Adipose tissue (tissue), 3 donors: ENCODE data around the gene MITF. TPM values are rescaled to one million over a fixed set of nuclear protein-coding genes. Genes with fewer than 3 reads are reported as not detected.

Experiments used
- H3K27ac ChIP-seq: one replicate; pipeline ENCODE4 v1.5.1; 2013; ENCODE audit warnings: low read depth, low read length
- WGBS, 3 donors: extraction: QIAGEN DNeasy Blood & Tissue Kit; methylation state at CpG; one replicate each; pipeline ENCODE4 v1.1.7; 2013; 5-methylcytosine and 5-hydroxymethylcytosine counted together
- polyA plus RNA-seq, 3 donors: library from polyadenylated mRNA; stranded (reverse); fragments of 200-250 nt; gene quantifications; one replicate each; pipeline ENCODE4 v1.2.3, GENCODE V29; 2013
- donor health status: healthy with polysubstance abuse.
- donor health status: Bipolar disorder and iron deficiency.
- donor health status: healthy.

The MITF gene
- polyA plus RNA-seq, 3 donors, result 1.6 to 13.3 (median 7.3) TPM

DNA sequence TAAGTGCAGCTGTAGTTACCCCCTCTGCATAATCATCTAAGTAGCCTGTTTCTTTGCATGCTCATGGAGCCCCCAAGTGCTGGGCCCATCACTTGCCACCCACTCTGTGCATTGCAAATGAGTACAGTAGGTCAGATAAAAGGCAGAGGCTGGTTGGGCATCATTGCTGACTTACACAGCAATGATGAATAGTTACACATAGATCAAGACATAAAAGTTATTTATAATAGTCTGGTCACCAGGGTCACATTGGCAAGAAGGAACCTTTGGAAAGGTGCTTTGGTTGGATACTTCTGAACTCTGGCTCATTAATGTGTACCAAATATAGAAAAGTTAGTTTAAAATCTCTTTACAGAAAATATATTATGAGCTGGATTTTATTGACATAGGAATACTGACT is 111.6 kb downstream of the MITF start:
- H3K27ac ChIP-seq, result no peak overlapping the region

DNA sequence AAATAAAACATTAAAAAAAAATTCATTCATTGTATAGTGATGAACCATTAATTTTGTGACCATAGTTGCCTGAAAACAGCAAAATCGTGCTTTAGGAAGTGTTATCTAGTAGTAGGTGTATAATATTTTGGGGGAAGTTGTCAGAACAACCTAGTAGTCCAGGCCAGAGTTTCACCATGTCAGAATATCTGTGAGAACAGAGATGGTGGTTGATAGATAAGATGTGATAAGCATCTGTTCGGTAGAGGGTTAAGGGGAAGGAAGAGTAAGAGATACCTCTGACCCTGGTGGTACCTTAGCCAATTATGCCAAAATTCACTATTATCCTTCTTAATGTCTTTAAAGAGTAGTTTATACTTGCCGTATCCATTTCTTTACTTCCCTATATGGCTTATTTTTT is 113.8 kb downstream of the MITF start:
- no peak overlapping the region for H3K27ac ChIP-seq
- WGBS, 3 donors, result 66 to 86% (median 66%) methylated on average over 3 of the region's 3 CpGs

DNA sequence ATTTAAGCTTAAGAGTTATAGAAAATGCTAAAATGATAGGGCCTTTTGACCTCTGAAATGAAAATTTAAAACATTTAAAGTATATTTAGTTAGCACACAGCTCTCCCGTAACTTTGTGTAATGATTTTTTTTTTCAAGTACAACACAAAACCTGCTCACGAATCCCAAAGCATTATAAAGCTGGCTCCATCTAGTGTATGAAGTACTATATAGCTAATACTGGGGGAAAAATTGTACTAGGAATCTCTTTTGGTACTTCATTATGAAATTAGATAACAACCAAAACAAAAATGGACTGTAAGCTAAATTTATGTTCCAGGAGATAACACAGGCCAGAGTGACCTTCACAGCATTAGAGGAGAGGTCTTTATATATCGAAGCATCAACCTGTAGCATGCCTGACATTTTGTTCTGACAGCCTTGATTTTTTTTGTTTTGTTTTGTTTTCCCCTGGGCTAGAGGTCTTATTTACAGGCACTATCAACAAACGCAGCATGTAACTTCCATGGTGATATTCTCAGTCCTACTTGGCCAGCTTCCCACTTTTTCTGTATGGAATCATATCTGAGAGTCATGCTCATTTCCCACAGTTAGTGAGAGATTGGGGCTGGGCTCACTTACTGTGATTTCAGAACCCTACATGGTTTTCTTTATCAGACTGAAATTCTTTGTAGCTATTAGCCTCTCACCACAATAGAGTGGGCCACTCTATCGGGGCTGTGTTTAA is 116.3 kb downstream of the MITF start:
- no peak overlapping the region for H3K27ac ChIP-seq

DNA sequence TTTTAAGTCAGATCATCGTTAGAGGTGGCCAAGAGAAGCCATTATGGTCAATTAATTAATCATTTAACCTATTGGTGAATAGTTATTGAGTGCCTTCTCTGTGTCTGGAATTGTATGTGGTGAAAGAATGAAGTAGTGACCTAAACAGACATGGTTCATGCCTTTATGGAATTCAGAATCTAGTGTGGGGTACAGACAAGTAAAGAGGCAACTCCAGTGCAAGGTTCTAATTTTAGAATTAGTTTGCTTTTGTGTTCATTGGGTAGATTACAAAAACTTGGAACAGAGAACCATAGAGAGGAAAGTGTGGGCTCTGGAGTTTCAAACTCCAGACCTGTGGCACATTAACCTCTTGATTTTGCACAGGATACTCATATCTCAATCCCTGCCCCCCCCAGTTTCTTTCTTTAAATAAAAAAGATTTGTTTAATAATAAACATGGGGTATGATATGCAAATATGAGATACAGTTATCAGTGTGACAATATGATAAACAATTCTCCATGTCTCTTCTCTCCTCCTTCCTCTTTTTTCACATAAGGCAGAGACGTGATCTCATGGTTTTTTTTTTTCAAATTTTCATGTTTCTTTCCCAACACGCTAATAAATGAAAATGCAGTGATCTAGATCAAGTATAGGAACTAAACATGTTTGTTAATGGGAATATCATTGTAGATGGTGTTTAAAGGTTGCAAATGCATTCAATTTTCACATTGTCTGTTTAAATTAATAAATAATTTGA is 117.9 kb downstream of the MITF start:
- 61 to 69% (median 68%) methylated on average over 3 of the region's 3 CpGs for WGBS, 3 donors

More for the DNA sequence above, 116.3 kb downstream of the MITF start:
- 15 to 51% (median 38%) methylated on average over 5 of the region's 5 CpGs for WGBS, 3 donors

DNA sequence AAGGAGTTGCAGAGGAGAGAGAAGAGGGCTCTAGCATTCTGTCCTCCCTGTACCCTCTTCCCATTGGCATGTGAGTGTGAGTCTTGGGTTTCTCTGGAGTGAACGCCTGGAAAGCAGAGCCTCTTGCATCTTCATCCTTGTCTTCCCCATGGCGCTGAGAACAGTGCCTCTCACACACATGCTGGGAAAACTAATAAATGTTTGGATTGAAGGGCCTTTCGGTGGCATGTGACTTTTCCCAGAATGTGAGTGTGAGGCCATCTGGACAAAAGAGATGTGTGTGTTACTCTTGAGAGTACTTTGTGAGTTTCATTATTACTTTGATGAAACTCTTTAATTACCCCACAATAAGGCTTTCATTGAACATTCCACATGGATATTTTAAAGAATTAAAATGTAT is 122.3 kb downstream of the MITF start:
- no peak overlapping the region for H3K27ac ChIP-seq
- WGBS, 3 donors, result 90 to 94% (median 90%) methylated on average over 3 of the region's 3 CpGs

More for the DNA sequence above, 117.9 kb downstream of the MITF start:
- no peak overlapping the region for H3K27ac ChIP-seq

DNA sequence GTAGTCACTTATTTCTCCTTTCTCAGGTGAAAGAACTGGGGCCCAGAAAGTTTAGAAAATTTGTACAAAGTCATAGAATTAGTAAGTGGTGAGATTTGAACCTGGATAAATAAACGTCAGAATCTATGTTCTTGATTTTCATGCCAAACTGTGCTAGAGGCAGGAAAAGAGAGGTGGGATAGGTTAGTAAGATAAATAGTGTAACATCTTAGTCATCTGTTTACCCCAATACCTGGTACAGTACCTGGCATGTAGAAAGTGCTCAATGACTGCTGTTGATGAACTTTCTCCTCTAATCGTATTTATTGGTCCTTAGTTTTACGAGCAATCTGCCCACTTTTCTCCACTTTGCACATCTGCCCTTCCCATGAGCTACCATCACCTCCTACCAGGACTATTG is 124.9 kb downstream of the MITF start:
- H3K27ac ChIP-seq, result no peak overlapping the region
- WGBS, 3 donors, result 88 to 96% (median 92%) methylated on average over 3 of the region's 3 CpGs

DNA sequence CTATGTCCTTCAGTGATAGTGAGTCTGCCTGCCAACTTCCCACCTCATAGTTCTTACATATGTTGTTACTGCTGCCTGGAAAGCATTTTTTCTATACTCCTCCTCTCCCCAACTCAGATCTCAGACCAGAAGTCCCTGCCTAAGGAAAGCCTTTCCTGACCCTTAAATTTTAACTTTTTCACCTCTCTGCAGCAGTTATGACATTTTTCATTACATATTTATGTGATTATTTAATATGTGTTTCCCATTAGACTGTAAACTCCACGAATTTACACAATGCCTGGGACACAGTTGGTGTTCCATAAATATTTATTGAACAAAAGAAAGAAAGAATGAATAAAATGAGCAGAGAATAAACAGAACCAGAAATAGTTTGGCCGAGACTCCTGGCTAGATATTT is 125.5 kb downstream of the MITF start:
- H3K27ac ChIP-seq, result no peak overlapping the region
- 44 to 78% (median 76%) methylated on average over 2 of the region's 2 CpGs for WGBS, 3 donors

DNA sequence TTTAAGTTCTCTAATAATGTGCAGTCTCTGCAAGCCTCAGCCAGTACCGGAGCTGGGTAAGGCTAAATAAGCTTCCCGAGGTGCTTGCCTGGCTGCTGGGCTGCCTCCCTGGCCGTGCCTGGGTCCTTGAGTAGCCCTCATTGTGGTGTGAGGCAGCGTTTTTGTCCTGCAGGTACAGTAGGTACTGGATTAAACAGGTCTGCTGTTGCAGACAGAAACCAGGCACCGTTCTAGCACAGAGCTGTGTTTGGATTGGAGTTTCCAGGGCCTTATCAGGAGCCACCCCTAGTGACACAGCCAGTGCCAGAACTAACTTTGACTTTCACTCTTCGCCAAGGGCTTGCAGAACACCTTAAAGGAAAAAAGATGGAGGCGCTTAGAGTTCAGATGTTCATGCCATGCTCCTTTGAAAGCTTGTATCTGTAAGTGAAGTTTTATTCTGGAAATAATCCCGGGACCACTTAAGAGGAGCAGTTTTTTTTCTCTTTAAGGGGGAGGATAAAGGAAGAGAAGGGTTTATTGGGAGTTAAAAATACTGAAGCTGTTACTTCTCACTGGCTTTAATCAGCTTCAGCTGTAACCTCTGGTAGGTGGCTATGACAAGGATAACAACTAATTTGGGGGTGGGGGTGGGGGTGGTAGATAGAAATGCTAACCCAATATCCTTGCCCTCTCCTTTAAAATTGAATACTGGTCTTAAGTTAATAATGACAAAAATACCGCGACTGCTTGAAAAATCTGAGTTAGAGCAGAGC is 126.8 kb downstream of the MITF start:
- WGBS, 3 donors, result 13 to 57% (median 50%) methylated on average over 10 of the region's 10 CpGs
- no peak overlapping the region for H3K27ac ChIP-seq

DNA sequence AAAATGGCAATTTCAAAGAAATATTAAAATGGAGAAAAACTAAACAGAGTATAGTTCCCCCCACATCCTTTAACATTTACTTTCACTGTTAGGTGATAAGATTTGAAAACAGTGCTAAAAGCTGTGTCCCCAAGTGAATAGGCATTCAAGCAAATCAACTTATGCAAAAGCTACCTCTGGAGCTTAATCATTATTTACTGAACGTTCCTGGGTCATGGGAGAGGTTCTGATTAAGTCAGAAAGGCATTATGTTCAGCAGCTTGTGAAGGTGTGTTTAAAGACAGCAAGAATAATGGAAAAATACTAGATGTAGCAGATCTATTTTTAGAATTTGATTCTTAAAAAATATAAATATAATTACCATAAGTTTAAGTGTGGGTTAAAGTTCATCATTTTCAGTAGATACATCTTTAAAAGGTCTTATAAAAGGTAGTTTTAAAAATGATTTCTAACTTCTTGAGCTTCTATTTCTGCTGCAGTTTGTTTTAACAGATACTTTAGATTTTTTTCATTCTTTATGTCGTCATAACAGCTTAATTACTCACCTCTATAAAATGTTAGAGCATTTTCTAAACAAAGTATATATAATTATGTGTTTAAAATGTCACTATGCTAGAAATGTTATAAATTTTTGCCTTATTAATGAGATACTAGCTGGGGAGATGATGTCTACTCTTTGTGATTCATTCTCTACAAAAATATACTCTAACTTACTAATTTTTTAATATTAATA is 127.9 kb downstream of the MITF start:
- 27 to 65% (median 45%) methylated on average over 2 of the region's 2 CpGs for WGBS, 3 donors
- no peak overlapping the region for H3K27ac ChIP-seq

DNA sequence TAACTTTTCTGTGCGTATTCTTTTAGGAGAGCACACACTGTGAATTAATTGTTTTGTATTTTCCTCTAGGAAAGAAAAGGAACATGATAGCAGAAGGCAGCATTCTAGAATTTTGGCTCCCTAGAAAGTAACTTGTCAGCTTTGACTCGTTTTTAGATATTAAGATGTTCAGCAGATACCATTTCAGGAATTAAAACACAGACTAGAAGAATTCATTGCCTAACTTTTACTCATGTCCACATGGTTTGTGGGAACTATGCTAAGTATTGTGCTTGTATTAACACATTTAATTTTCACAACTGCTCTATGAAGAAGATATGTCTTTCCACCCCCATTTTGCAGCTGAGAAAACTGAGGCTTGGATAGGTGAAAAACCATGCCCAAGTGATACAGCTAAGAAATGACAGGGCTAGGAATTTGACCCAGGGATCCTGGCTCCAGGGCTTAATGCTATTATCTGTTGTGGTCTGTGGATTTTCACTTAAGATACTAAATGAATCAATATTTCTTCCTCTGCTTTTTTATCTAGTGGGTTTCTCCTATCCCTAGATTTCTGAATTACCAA is 128.8 kb downstream of the MITF start:
- 58 to 73% (median 70%) methylated on average over 2 of the region's 2 CpGs for WGBS, 3 donors

DNA sequence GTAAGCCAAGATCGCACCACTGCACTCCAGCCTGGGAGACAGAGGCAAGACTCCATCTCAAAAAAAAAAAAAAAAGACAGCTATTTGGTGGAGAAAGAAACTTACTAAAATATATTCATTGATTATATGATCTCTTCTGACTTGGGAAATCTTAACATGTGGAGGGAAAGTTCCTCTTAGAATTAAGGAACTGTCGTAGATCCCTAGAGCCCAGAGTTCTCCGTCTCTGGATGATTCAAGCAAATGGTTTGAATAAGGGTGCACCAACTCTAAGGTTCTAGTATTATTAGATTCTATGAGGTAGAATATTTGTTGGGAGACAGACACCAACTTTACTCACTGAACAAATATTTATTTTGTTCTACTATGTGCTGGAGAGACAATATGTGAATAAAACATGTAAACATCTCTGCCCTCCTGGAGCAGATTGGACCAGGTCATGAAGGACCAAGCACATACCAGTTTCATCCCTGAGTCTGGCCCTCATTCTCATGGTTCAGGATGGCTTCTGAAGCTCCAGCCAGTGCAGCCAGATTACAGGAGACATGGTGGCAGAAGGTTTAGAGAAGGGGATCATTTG is 129.7 kb downstream of the MITF start:
- WGBS, 3 donors, result 87 to 92% (median 92%) methylated on average over 3 of the region's 3 CpGs
- H3K27ac ChIP-seq, result no peak overlapping the region

More for the DNA sequence above, 128.8 kb downstream of the MITF start:
- H3K27ac ChIP-seq, result no peak overlapping the region

DNA sequence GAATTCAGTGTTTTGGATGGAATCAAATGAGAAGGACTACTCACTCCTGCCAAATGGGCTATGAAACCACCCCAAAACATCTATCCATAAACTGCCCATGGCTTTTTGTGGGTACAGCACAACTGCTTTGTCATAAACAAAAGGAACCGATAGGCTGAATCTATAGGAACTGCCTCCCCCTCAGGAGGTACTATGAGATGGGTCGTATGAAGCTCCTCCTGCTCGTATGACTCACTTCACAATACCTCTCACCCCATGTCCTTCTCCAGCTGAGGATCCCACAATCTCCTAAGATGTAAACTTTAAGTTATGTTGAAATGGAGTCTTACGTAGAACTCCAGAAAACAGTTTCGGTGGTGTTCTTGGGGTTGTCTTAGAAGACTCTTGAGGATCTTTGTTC is 130.4 kb downstream of the MITF start:
- no peak overlapping the region for H3K27ac ChIP-seq
- 92 to 94% (median 93%) methylated on average over 5 of the region's 5 CpGs for WGBS, 3 donors

DNA sequence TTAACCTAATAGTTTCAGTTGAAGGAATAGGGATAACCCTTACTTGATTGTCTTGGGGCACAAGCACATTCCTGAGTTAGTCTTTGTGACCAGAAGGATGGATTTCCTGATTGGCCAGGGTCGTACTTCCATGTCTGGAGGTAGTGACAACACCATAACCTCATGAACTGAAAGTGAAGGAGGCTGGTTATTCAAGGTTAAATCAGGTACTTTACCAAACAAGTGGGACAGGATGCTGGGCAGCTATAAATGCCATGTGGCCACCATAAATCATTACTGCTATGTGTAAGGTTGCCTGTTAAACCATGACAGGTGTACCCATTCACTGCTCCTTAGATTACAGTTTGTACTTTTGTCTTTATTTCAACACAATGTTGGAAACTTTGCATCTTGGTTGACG is 132.0 kb downstream of the MITF start:
- H3K27ac ChIP-seq, result no peak overlapping the region
- 80 to 89% (median 84%) methylated on average over 2 of the region's 2 CpGs for WGBS, 3 donors

DNA sequence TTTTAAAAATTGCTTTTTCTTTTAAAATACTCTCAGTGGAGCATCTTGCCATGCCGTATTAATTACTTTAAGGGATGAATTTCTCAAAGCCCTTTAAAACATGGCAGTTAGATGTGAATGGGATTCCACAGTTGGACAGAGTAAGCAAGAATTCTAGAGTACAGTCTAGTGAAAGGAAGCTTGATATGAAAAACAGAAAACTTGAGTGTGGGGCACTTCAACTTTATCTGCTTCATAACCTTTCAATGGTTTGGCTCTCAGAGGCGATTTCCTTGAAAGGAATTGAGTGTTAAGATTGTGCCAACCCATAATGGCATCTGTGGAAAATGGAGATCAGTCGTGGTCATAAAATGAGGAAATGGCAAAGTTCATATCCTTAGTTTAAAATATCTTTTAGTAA is 132.6 kb downstream of the MITF start:
- H3K27ac ChIP-seq, result no peak overlapping the region
- 60 to 82% (median 65%) methylated on average over 3 of the region's 3 CpGs for WGBS, 3 donors

DNA sequence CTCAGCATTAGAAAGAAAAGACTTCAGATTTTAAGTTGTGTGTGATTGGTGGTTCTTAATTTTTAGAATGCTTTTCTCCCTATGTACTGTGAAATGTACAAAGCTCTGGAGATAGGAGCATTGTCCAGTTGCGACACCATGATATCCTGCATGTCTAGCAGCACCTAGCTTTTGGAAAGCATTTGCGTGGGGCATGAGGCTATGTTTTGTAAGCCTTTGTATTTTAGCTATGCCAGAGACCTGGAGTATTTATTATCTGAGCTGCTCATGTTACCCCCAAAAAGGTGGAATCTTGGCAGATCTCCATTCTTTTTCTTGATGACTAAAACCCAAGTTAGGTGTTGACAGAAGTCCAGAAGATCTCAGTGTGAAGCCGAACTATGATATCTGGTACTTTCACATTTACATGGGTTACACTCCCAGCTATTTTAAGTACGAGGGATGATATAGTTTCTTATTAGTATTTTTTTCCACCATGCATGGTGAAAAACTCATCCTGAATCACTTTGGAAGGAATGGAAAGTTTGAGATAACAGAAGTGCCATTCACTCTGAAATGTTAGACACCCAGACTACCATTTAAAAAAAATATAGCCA is 133.6 kb downstream of the MITF start:
- no peak overlapping the region for H3K27ac ChIP-seq

DNA sequence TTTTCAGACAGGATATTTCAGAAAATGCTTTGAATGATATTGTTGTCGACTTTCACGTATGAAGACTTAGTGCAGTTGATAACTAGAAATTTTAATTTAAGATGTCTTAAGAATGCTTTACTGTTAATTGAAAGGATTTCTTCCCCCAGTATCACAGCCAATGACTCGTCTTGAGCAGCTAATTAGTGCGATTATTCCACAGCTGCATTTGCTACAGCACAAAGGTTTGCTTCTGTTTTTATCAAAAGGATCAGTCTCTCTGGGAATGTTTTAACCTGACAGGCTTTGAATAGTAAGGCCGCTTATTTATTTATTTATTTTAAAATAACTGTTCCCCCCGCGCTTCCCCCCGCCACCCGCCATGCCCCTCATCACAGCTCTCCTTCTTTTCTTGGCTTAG is 136.8 kb downstream of the MITF start:
- 94 to 96% (median 94%) methylated on average over 9 of the region's 9 CpGs for WGBS, 3 donors
- no peak overlapping the region for H3K27ac ChIP-seq

More for the DNA sequence above, 133.6 kb downstream of the MITF start:
- WGBS, 3 donors, result 87 to 89% (median 88%) methylated on average over 4 of the region's 4 CpGs

DNA sequence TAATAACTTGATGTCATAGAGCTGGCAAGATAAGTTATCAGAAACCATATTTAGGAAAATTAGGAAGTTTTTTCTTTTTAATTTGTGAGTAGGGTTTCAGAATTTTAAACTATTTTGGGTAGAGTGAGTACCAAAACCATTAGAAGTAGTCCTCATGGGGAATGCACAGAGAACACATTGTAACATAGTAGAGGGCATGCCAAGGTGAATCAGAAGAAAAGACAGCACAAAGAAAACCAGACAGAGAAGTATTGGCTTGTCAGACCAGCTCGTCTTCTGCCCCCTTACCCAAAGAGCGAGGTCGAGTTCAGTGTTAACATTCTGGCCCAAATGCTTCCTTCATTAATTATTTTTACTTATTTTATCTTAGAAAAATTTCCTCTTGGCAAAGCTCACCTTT is 139.0 kb downstream of the MITF start:
- no peak overlapping the region for H3K27ac ChIP-seq
- WGBS, 3 donors, result 78 to 91% (median 89%) methylated on average over 3 of the region's 3 CpGs

DNA sequence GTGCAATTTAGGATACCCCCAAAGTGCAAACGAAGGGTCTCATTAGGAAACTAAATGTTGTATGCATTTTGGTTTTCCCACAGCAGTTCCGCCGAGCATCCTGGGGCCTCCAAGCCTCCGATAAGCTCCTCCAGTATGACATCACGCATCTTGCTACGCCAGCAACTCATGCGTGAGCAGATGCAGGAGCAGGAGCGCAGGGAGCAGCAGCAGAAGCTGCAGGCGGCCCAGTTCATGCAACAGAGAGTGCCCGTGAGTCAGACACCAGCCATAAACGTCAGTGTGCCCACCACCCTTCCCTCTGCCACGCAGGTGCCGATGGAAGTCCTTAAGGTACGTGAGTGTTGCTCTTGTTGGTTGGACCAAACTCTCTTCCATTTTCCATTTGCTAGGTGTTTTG is 139.8 kb downstream of the MITF start:
- no peak overlapping the region for H3K27ac ChIP-seq
- 96 to 97% (median 96%) methylated on average over 14 of the region's 14 CpGs for WGBS, 3 donors
